Psoas muscle (tissue), 8 donors: ENCODE results near the gene MAP4K4. TPM values are rescaled to one million over a fixed set of nuclear protein-coding genes. Genes with fewer than 3 reads are reported as not detected.

Experiments
- ATAC-seq, 4 donors: fragments of 200-7000 bp; cut with Tn5 transposase; one replicate each; pipeline ENCODE4 v1.9.1; 2020; ENCODE audit warnings: moderate library complexity in 3 of 4, mild to moderate bottlenecking in 2 of 4
- DNase-seq, 2 donors: peaks; one replicate each; pipeline ENCODE4 v3.0.0-alpha.2; 2020
- H3K27ac ChIP-seq: fragments of 200-600 bp; one replicate; pipeline ENCODE4 v1.8.0; 2022
- H3K27me3 ChIP-seq, 3 donors: fragments of 200-600 bp in 1 of 3; one replicate each; pipeline versions ENCODE4 v1.6.1 to v1.8.0; 2013 to 2022; ENCODE audit warnings: low read length in 2 of 3, mild to moderate bottlenecking in 2 of 3, moderate library complexity in 1 of 3; ENCODE audit not compliant: insufficient read depth in 3 of 3
- H3K36me3 ChIP-seq, 2 donors: fragments of 200-600 bp in 1 of 2; one replicate each; pipeline versions ENCODE4 v1.6.1 to v1.8.0; 2013 to 2022; ENCODE audit warnings: low read depth in 1 of 2, mild to moderate bottlenecking in 1 of 2, moderate library complexity in 1 of 2; ENCODE audit not compliant: insufficient read depth in 1 of 2
- H3K4me1 ChIP-seq: fragments of 200-600 bp; one replicate; pipeline ENCODE4 v1.8.0; 2022
- H3K4me3 ChIP-seq: fragments of 200-600 bp; one replicate; pipeline ENCODE4 v1.8.0; 2022; ENCODE audit warnings: mild to moderate bottlenecking
- H3K9me3 ChIP-seq: fragments of 200-600 bp; one replicate; pipeline ENCODE4 v1.8.0; 2022
- WGBS, 3 donors: extraction: QIAGEN DNeasy Blood & Tissue Kit; methylation state at CpG; one replicate each; pipeline versions ENCODE4 v1.1.6 to v1.1.7; 2013; 5-methylcytosine and 5-hydroxymethylcytosine counted together
- intact Hi-C, 2 donors: fragments of 100-400 bp; cut with DNase I; formaldehyde crosslinking; loops; one replicate each; pipeline versions ENCODE4 v1.11.0 to v1.14.2; 2022
- polyA plus RNA-seq, 3 donors: library from polyadenylated mRNA; stranded (reverse); fragments of 200-250 nt; gene quantifications; one replicate each; pipeline ENCODE4 v1.2.3, GENCODE V29; 2013
- total RNA-seq, 4 donors: library from RNA; stranded (reverse); fragmentation: NEBNext Ultra II Directional in 2 of 4; extraction: Animal tissue kit (Norgen Biotek cat#: 25700) in 2 of 4; gene quantifications; one replicate each; pipeline versions ENCODE4 v1.2.1 to v1.2.4, GENCODE V29; 2021 to 2023
- TF ChIP-seq, protein P1 (sequence below): fragments of 200-600 bp; IDR thresholded peaks from one replicate; pipeline ENCODE4 v1.8.0; 2022; ENCODE audit warnings: antibody characterized with exemption
- donor health status: healthy with polysubstance abuse.
- donor health status: DM: no; HTN: no; CAD: no; lungs with moderate emphysema.
- donor health status: Bipolar disorder and iron deficiency.
- donor health status: healthy.
- donor health status: DM: yes; HTN: yes; CAD: no.
- donor health status: DM: no; HTN: no; CAD: no.
- donor health status: DM: no; HTN: no; CAD: no.
- donor health status: DM: yes; HTN: yes; CAD: no.

The MAP4K4 gene
- total and polyA plus RNA-seq, 7 donors, result 20.1 to 99.9 (median 80.4) TPM

- no peaks in the 10 kb centered on the region for H3K27me3 ChIP-seq
Observed at GRCh38 chr2:101732199-101732598, 34.7 kb downstream of the MAP4K4 start.

DNA sequence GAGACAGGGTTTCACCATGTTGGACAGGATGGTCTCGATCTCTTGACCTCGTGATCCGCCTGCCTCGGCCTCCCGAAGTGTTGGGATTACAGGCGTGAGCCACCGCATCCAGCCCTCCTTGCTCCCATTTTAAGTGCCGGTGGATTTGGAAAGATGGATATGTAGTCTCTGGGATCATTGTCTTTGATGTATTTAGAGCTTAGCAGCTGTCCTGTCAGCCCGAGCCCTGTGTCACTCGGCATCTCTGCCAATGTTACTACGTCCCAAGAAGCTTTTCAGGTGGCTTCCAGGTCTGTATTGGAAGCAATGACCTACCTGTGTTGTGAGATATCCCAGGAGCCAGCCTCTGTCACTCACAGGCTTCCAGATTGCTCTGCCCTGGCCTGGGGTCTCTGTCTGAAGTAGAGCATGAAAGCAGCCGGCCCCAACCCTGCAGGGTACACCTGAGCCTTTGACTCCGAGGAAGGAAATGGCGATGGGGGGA, 35.3 kb downstream of the MAP4K4 start:
- H3K27ac ChIP-seq, result peak overlapping the region; percentile 85
- DNase-seq (no peak), ATAC-seq (no peak)
- no peaks in the 10 kb centered on the region for H3K9me3 ChIP-seq
- TF ChIP-seq, protein P1, sequence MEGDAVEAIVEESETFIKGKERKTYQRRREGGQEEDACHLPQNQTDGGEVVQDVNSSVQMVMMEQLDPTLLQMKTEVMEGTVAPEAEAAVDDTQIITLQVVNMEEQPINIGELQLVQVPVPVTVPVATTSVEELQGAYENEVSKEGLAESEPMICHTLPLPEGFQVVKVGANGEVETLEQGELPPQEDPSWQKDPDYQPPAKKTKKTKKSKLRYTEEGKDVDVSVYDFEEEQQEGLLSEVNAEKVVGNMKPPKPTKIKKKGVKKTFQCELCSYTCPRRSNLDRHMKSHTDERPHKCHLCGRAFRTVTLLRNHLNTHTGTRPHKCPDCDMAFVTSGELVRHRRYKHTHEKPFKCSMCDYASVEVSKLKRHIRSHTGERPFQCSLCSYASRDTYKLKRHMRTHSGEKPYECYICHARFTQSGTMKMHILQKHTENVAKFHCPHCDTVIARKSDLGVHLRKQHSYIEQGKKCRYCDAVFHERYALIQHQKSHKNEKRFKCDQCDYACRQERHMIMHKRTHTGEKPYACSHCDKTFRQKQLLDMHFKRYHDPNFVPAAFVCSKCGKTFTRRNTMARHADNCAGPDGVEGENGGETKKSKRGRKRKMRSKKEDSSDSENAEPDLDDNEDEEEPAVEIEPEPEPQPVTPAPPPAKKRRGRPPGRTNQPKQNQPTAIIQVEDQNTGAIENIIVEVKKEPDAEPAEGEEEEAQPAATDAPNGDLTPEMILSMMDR, result no peak
- no peak overlapping the region for H3K4me3 ChIP-seq
- intact Hi-C loops, result no loop called here
- peaks cover 71% of the 10 kb centered on the region for H3K4me1 ChIP-seq
- no peaks in the 10 kb centered on the region for H3K36me3 ChIP-seq
- no peaks in the 10 kb centered on the region for H3K27me3 ChIP-seq
- WGBS, 3 donors, result 84 to 89% (median 89%) methylated on average over 14 of the region's 14 CpGs

More at GRCh38 chr2:101732199-101732598, 34.7 kb downstream of the MAP4K4 start:
- Histone ChIP-seq H3K4me3 (no peak overlapping the region), H3K4me1 (peaks cover 66% of the 10 kb centered on the region), H3K27ac (peak overlapping the region; percentile 85), H3K9me3 (no peaks in the 10 kb centered on the region), H3K36me3 (no peaks in the 10 kb centered on the region)
- WGBS, 3 donors, result 74 to 78% (median 75%) methylated on average over 4 of the region's 4 CpGs
- TF ChIP-seq, protein P1, result no peak
- ATAC-seq (no peak), DNase-seq (no peak)
- intact Hi-C loops, result no loop called here

DNA sequence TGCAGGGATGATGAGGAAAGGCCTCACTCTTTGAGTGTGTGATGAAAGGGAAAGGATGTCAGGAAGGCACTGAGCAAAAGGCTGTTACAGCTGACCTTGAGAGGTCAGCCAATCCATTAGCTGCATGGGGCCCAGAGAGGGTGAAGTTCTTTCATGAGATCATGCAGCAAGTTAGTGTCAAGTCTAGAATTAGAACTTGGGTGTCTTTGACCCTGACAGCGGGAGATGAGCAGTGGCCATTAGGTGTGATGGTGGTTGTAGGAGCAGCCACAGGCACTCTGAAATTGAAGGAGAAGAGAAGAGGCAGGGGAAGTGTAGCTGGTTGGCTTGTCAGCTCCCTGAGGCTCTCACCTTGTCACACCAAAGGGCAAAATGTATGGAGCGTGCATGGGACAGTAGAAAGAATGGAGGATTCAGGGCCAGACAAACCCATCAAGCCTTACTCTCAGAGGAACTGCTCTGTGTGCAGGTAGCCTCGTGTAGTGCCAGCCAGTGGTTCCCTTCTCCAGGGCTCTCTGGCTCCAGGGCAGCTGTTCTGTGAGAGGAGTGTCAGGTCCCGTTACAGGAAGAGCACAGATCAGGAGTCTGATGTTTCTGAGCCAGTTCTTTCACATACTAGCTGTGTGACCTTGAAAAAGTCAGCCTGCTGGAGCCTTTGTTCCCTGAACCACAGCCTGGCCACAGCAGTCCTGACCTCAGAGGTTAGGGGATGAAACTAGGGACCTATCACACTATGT, 35.9 kb downstream of the MAP4K4 start:
- intact Hi-C loops, result no loop called here
- DNase-seq (peak; percentile 23 to 66), ATAC-seq (peak; percentile 79 to 84 (median 82))
- Histone ChIP-seq H3K4me1 (peaks cover 76% of the 10 kb centered on the region), H3K9me3 (no peaks in the 10 kb centered on the region), H3K27ac (peak overlapping the region; percentile 85), H3K4me3 (no peak overlapping the region), H3K27me3 (no peaks in the 10 kb centered on the region), H3K36me3 (no peaks in the 10 kb centered on the region)
- TF ChIP-seq, protein P1, result no peak
- WGBS, 3 donors, result 44 to 54% (median 46%) methylated on average over 4 of the region's 4 CpGs

GRCh38 chr2:101734505-101735165, 37.1 kb downstream of the MAP4K4 start:
- DNase-seq (no peak), ATAC-seq (no peak)
- intact Hi-C loops, result loop anchor here in 1 of 2 donors (5.0 kb wide), 1 partner anchor 37 kb away; the partner anchor contains the start of gene MAP4K4
- WGBS, 3 donors, result 82 to 87% (median 82%) methylated on average over 9 of the region's 9 CpGs
- no peaks in the 10 kb centered on the region for H3K36me3 ChIP-seq
- peak overlapping the region; percentile 85 for H3K27ac ChIP-seq
- no peaks in the 10 kb centered on the region for H3K9me3 ChIP-seq
- H3K4me3 ChIP-seq, result no peak overlapping the region
- TF ChIP-seq, protein P1, result no peak
- H3K4me1 ChIP-seq, result peaks cover 84% of the 10 kb centered on the region
- H3K27me3 ChIP-seq, result no peaks in the 10 kb centered on the region
